HK-2 (cell line): ENCODE measurements around the gene CDK9.
"Not testable (repeated sequence)": the region's sequence is repeated elsewhere in the genome, so short reads cannot be mapped to it uniquely, and the experiment has no call there.

Experiments used
- DNase-seq: peaks from one replicate; pipeline ENCODE4 v3.0.0-alpha.2; 2018; ENCODE audit not compliant: unreplicated experiment

Gene CDK9

DNA sequence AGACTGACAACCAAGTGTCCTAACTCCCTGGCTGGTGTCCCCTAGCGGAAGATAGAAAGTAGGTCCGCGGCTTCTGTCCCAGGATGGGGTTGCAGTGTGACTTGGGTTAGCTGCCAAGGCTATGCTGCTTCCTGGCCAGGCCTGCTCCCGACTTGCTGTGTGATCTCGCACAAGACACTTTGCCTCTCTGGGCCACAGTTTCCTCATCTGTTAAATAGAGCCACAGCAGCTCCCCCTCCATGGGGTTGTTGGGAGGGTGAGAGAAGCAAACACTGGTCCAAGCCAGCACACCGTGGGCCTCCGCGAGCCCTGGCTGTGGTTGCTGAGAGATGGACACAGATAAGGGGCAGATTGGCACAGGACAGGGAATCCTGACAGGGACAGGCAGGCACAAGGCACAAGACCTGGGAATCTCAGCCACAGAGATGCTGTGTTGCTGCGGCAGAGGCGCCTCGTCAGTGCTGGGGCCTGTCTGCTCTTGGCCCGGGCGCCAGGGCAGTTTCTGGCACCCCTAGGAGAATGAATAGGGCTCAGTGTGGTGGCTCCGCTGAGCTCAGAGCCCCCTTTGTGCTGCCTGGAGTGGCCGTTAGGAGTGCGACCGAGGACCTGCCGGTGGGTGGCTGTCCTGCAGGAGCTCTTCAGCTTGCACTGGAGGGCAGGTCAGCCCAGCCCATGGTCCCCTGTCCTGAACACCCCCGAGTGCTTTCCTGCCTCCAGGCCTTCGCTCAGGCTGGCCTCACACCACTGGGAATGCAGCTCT lies 5.5 kb upstream of the CDK9 start:
- DNase-seq = no peak

DNA sequence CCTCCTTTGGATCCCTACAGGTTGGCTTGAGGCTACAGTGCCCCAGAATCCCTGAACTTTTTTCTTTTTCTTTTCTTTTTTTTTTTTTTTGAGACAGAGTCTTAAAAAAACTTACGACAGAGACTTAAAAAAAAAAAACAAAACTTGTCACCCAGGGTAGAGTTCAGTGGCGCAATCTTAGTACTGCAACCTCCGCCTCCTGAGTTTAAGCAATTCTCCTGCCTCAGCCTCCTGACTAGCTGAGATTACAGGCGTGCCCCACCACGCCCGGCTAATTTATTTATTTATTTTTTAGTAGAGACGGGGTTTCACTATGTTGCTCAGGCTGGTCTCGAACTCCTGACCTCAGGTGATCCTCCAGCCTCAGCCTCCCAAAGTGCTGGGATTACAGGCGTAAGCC lies 4.9 kb upstream of the CDK9 start:
- not testable (repeated sequence) for DNase-seq

DNA sequence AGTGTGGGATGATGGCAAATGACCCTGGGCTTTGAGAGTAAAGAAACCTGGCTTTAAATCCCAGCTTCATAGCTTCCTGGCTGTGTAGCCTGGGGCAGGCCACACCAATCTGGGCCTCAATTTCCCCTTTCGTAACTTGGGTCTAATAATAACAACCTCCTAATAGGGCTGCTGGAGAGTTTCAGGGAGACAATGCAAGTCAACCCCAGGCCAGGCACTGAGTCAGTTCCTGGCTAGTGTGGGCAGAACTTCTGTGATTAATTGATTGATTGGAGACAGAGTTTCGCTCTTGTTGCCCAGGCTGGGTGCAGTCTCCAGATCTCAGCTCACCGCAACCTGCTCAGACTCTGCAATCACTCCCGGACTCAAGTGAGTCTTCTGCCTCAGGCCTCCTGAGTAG lies 4.0 kb upstream of the CDK9 start:
- no peak for DNase-seq

DNA sequence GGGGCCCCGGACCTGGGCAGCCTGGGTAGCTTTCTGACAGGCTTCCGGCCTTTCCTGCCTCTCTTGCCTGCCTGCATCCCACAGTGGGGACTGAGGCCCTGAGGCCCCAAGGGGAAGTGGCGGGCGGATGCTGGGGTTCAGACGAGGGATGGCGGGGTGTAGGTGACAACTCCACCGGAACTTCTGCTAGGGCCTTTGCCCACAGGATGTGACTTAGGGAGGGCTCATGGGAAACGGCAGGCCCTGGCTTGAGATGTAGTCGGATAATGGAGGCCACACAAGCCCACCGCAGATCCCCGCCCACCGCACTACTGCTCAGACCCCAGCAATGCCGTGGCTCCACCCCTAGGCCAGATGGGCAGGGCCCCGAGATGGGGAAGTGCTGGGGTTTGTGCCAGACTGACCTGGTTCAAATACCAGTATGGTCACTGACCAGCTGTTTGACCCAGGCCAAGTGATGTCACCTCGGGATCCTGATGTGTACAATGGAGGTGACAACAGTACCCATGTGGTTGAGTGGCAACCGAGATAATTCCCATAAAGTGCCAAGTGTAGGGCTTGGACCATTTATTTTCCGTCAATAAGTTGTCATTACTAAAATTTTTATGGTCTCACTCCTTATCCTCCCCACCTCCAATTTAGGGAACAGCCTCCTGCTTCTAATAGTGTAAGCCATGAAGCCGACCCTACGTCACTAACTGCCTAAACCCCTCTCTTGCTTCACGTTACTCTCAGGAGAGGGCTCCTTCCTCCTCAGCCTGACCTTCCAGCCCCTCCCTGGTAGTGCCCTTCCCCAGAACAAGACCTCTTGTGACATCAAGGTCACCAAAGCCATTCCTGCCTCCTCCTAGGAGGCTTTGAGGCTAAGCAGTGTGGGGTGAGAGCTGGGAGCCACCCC lies 2.5 kb upstream of the CDK9 start:
- DNase-seq = no peak

DNA sequence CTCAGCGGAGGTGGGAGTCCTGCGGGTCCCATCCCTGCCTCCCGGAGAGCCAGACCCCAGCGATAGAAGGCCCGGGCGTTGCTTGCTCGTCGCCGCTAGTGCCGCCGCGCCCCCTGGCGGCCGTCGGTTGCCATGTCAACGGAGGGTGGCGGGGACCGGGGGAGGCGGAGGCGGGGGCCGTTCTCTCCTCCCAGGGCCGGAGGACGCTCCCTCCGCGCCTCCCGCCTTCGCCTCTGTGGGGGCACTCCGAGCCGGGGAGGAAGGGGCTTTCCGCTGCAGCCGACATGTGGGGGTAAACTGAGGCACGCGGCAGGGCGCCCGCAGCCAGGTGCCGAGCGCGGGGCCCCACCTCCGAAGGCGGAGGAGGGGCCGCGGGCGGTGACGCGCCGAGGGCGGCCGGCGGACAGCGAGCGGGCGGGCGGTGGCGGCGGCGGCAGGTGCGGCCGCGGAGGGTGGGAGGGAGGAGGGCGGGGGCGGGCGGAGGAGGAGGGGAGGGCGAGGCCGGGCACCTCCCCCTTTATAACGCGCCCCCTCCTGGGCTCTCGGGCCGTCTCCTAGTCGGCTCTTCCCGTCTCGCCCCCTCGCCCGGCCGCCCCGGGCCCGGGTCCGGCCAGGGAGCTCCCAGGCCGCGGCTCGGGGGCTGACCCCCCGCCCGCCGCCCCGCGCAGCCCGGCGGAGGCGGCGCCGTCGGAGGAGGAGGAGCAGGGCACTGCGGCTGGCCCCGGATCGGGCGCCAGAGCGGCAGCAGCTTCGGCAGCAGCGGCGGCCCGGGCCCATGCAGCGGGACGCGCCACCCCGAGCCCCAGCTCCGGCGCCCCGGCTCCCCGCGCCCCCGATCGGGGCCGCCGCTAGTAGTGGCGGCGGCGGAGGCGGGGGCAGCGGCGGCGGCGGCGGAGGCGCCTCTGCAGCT lies 556 bp upstream of the CDK9 start:
- peak; percentile 82 for DNase-seq

DNA sequence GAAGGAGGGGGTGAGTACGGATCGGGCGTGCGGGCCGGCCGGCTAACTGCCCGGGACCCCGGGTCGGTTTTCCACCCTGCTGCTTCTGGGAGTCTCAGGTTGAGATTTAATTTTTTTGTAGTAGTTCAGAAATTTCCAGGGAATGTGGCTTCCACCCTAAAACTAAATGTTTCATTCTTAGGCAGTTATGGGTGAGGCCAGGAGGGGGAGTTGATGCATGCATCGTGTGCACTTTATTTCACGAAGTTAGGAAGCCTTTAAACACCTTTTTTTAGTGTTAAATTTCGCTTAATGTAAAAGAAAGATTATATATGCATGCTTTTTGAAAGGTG lies 905 bp downstream of the CDK9 start:
- DNase-seq = no peak

DNA sequence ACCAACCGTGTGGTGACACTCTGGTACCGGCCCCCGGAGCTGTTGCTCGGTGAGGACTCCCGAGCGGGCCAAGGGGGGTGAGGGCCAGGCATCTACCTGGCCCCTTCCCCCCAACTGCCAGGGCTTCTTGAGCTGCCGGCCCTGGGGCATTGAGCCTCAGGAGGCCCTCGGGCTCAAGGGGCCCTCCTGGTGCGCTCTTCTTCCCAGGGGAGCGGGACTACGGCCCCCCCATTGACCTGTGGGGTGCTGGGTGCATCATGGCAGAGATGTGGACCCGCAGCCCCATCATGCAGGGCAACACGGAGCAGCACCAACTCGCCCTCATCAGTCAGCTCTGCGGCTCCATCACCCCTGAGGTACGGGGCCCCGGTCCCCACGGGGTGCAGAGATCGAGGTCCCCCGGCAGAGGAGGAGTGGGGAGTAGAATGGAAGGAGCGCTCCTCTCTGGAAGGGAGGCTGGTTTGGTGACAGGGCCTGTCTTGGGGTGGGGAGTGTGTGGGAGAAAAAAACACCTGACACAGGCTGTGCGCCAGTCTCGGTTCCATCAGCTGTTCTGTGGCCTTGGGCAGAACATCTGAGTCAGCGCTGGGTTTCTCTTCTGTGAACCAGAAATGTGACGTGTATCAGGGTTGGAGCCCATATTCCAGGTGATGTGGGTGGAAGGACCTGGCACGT lies 2.6 kb downstream of the CDK9 start:
- no peak for DNase-seq

DNA sequence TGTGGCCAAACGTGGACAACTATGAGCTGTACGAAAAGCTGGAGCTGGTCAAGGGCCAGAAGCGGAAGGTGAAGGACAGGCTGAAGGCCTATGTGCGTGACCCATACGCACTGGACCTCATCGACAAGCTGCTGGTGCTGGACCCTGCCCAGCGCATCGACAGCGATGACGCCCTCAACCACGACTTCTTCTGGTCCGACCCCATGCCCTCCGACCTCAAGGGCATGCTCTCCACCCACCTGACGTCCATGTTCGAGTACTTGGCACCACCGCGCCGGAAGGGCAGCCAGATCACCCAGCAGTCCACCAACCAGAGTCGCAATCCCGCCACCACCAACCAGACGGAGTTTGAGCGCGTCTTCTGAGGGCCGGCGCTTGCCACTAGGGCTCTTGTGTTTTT lies 3.3 kb downstream of the CDK9 start:
- DNase-seq = no peak

DNA sequence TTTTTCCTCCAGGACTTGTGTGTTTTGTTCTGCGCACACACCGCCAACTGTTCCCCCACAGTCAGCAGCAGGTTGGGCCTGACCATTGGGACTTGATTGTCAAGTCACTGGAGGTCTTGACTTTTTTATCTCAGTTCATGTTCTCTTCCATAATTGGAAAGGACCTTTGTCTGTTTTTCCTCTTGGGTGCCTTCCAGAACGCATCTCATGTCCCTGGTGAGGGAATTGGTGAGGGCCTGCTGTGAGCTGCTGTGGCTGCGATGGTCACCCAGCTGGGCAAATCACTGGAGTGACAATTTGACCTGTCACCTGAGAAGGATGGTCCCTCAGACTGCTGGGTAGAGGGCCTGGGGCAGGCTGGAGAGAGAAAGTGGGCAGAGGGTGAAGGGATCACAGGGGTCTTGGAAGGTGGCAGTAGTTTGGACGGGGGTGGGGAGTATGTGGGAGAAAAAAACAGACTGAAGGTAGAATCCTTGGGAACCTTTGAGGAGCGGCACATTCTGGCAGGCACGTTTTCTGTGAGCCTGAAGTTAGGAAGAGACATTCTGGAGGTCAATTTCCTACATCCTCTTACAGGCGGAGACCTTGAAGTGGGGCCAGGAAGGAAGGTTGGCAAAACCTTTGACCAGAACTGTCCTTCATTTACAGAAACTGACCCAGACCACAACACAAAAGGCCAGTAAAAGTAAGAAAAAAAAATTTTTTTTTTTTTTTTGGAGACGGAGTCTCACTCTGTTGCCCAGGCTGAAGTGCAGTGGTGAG lies 4.4 kb downstream of the CDK9 start:
- no peak for DNase-seq

DNA sequence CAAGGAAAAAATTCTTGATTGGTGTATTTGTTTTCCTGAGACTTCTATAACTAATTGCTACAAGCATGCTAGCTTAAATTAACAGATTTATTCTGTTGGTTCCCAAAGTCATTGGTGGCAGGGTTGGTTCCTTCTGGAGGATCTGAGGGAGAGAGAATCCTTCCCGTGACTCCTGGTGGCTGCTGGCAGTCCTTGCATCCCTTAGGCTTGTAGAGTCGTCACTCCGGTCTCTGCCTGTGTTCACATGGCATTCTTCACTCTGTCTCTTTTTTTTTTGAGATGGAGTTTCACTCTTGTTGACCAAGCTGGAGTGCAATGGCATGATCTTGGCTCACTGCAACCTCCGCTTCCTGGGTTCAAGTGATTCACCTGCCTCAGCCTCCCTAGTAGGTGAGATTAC lies 5.3 kb downstream of the CDK9 start:
- no peak for DNase-seq

DNA sequence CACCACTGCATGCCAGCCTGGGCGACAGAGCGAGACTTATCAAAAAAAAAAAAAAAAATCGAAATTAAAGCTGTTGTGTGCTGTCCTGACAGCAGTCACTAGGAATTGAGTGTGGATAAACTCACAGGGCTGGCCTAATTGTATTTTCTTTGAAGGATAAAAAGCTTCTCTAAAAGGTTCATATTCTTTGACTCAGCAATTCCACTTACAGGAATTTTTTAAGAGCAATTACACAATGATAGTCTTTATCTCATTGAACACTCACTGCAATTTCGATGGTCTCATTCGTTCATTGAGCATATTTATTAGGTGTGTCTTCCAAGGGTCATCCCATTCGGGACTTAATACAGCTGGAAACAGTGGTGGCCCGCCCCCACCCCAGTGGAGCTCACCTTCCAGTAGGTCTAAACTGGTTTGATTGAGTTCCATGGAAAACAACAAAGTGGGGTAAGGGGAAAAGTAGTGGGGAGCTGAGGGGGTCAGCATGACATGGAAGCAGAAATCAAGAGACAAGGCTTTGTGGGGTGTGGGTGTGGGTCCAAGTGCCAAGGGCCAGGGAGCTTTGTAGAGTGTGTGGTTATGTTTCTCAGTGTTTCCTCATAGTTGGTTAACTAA lies 6.7 kb downstream of the CDK9 start:
- no peak for DNase-seq

DNA sequence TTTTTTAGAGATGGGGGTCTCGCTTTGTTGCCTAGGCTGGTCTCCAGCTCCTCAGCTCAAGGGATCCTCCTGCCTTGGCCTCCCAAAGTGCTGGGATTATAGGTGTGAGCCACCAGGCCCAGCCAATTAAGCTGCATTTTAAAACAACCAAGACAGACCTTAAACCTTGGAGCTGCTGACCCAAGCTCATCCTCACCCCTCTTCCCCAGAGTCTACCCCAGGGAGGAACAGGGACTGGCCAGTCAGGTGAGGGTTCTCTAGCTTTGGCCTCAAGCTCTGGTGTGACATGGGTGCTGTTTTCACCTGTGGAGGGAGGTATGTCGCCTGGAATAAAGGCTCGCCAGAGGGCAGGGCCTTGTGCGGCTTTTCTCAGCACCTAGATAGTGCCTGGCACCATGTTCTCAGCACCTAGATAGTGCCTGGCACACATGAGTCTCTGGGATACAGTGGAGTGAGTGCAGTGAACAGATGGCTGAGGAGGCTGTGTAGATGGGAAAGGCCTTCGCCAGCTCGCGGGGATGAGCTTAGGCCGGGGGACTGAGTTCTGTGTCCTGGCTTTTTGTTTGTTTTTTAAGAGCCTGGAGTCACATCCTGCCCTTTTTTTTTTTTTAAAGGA lies 7.4 kb downstream of the CDK9 start:
- DNase-seq = no peak

DNA sequence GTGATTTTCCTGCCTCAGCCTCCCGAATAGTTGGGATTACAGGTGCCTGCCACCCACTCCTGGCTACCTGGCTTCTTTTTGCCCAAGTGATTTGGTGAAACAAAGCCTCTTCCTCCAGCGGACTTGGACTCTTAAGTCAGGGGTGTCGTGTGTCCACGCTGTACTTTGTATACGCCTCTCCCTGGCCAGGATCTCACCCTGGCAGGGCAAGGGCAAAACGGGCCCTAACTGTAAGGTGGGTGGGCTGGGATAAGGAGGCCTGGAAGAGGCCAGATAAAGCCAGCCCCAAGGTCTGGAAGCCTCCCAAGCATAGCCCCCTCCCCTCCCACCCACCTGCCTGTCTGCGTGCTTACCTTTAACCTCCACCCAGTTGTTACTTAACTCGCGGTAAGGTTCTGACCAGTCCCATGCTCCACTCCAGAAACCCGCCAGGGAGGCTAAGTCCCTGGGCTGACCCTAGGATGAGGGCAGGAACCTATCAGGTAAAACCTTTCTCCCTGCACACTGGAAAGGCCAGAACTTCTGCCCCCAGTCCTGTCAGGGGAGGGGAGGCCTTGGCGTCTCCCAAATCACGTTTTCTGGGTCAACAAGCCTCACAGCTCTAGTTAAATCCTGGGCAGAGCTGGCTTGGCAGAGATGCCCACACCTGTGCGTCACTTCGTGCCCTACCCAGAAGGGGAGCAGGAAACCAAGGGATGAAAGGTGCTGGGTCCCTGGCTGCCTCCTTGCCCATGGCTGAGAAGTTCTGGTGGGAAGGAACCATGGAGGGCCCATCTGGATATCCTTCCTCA lies 8.4 kb downstream of the CDK9 start:
- DNase-seq = no peak

DNA sequence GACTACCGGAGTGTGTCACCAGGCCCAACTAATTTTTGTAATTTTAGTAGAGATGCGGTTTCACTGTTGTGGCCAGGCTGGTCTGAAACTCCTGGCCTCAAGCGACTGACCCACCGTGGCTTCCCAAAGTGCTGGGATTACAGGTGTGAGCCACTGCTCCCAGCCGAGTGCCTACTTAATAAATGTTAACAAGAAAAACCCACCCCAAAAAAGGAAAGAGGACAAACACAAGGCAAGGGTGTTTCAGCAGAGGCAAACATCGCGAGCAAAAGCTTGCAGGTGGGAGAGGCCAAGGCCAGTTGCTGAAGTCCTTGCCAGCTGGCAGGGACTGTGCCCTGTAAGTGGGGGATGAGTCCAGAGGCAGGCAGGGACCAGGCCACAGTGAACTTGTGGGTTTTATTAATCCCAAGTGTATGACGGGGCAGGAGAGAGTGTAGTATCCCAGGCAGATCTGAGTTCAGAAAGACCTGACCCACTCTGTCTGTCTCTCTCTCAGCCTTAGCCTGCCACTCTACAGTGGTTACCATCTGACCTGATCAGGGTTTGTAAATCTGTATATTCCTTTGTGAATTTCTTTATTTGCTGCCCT lies 10.5 kb downstream of the CDK9 start:
- DNase-seq = no peak

DNA sequence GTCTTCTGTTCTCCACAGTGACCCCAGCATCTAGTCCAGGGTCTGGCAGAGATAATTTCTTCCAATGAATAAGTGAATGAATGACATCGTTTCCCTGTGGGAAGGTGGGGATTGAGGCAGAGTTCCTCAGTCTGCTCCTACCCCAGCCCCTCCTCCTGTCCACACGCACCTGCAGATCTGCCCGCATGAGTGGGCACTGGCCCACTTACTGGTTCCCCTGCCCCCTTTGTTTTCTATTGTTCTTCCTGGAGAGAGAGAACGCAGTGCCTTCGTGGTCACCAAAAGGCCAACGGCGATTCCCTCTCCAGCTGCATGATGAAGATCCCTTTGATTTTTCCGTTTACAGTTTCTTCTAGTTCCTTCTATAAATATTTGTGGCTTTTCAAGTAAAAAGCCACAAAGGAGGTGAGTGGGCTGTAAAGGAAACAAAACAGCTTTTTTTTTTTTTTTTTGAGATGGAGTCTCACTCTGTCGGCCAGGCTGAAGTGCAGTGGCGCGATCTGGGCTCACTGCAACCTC lies 11.1 kb downstream of the CDK9 start:
- no peak for DNase-seq

DNA sequence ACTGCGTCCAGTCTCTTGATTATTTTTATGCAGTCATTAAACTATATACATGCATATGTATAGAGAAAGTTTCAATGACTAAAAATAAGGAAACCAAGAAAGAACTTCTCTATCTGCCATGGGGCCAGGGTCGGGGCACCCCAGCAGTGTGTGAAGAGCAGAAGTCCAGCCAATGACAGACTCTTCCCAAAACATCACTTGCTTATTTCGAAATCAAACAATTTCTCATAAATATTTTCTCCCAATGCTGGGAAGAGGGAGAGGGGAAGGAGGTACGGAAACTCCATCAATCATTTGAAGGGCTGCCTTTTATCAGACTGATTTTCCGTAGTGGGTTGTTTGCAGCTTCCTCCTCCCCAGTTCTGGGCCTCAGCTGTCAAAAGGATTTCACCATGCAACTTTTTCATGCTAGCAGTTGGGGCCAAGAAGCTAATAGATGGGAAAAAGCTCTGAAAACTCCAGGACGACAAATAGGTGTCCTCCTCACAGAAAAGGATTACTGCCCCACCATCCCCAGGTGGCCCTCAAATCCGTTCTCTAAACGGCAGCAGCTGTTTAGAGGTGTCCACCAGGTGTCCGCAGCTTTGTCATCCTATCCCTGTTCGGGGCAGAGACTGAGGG lies 16.2 kb downstream of the CDK9 start:
- DNase-seq = no peak

DNA sequence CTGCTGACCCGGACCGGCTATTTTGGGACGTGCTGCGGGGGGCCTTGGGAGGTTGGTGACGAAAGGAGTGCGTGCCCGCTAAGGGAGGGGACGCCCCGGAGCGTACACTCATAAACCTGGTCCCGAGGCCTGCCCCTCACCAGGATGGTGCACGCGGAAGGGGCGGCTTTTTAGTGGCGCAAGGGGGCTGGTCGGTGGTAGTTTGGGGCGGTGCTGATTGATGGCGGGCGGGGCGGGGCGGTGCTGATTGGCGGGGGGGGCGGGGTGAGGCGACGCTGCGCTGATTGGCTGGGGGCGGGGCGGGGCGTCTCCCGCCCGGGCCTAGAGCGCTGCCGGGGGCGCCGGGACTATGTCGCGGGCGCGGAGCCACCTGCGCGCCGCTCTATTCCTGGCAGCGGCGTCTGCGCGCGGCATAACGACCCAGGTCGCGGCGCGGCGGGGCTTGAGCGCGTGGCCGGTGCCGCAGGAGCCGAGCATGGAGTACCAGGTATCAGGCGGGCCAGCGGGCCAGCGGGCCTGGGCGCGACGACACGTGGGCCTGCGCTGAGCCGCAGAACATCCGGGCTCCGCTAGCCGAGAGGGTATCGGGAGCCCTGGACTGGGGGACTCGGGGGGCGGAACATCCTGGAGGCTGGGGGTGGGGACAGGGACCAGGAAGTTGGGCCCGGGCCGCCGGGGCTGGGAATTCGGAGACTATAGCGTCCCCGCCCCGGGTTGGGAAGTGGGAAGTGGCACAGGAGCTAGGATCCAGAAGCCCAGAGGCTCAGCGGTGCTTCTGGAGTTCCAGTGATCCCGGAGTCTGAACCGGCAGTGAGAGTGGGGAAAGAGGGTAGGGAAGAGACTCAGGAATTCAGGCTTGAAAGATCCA lies 17.0 kb downstream of the CDK9 start, which contains the start of gene FPGS:
Gene FPGS (plus strand): TSS at position 307 of the 868 bp plus-strand sequence. CDS start 43 bp downstream, at position 350.
- peak; percentile 91 for DNase-seq
